IPS-18c (cell line): Measurements from ENCODE around the gene L1CAM.

Experiments used
- H3K4me3 ChIP-seq: 2 replicates; pipeline ENCODE4 v1.7.0; 2013; ENCODE audit warnings: low read depth, mild to moderate bottlenecking, low read length, moderate library complexity; ENCODE audit not compliant: insufficient read depth
- H3K9me3 ChIP-seq: one replicate; pipeline ENCODE4 v1.6.1; 2013; ENCODE audit warnings: mild to moderate bottlenecking, low read length, moderate library complexity; ENCODE audit not compliant: control insufficient read depth, insufficient read depth

The L1CAM gene

GRCh38 chrX:153884590-153884989 is 1.4 kb downstream of the L1CAM start:
- H3K9me3 ChIP-seq, result peaks cover 12% of the 10 kb centered on the region

GRCh38 chrX:153884136-153884535 is 1.8 kb downstream of the L1CAM start:
- H3K4me3 ChIP-seq, result peak overlapping the region; percentile 9; the same call in 1 of the 2 replicates
- H3K9me3 ChIP-seq, result peaks cover 10% of the 10 kb centered on the region

More at GRCh38 chrX:153884590-153884989, 1.4 kb downstream of the L1CAM start:
- no peak overlapping the region for H3K4me3 ChIP-seq

GRCh38 chrX:153883163-153883843 is 2.7 kb downstream of the L1CAM start:
- H3K4me3 ChIP-seq, result peak overlapping the region; percentile 20; the same call in 1 of the 2 replicates
- peaks cover 10% of the 10 kb centered on the region for H3K9me3 ChIP-seq

GRCh38 chrX:153882557-153882956 is 3.4 kb downstream of the L1CAM start:
- Histone ChIP-seq H3K9me3 (peaks cover 10% of the 10 kb centered on the region), H3K4me3 (no peak overlapping the region; the same call in 1 of the 2 replicates)

- no peak overlapping the region; the same call in 1 of the 2 replicates for H3K4me3 ChIP-seq
- peaks cover 10% of the 10 kb centered on the region for H3K9me3 ChIP-seq
Observed at GRCh38 chrX:153882086-153882498, 3.9 kb downstream of the L1CAM start.

GRCh38 chrX:153881281-153881680 is 4.7 kb downstream of the L1CAM start:
- H3K4me3 ChIP-seq, result no peak overlapping the region

GRCh38 chrX:153880440-153880815 is 5.5 kb downstream of the L1CAM start:
- H3K4me3 ChIP-seq, result no peak overlapping the region
- peaks cover 10% of the 10 kb centered on the region for H3K9me3 ChIP-seq

More at GRCh38 chrX:153881281-153881680, 4.7 kb downstream of the L1CAM start:
- peaks cover 10% of the 10 kb centered on the region for H3K9me3 ChIP-seq

- Histone ChIP-seq H3K9me3 (peaks cover 10% of the 10 kb centered on the region), H3K4me3 (no peak overlapping the region)
Observed at GRCh38 chrX:153879741-153880439, 6.1 kb downstream of the L1CAM start.

- H3K4me3 ChIP-seq, result peak overlapping the region; percentile 16; the same call in 1 of the 2 replicates
- peaks cover 10% of the 10 kb centered on the region for H3K9me3 ChIP-seq
Observed at GRCh38 chrX:153878969-153879653, 6.9 kb downstream of the L1CAM start.

- H3K4me3 ChIP-seq, result no peak overlapping the region
- H3K9me3 ChIP-seq, result peaks cover 7% of the 10 kb centered on the region
Observed at GRCh38 chrX:153878345-153878744, 7.6 kb downstream of the L1CAM start.

- Histone ChIP-seq H3K9me3 (peaks cover 5% of the 10 kb centered on the region), H3K4me3 (no peak overlapping the region)
Observed at GRCh38 chrX:153877571-153878261, 8.3 kb downstream of the L1CAM start.

- H3K4me3 ChIP-seq, result no peak overlapping the region
- H3K9me3 ChIP-seq, result peaks cover 4% of the 10 kb centered on the region
Observed at GRCh38 chrX:153876112-153876491, 9.9 kb downstream of the L1CAM start.

GRCh38 chrX:153875391-153876111 is 10.4 kb downstream of the L1CAM start:
- Histone ChIP-seq H3K4me3 (no peak overlapping the region; the same call in 1 of the 2 replicates), H3K9me3 (peaks cover 4% of the 10 kb centered on the region)

- Histone ChIP-seq H3K4me3 (no peak overlapping the region; the same call in 1 of the 2 replicates), H3K9me3 (peaks cover 4% of the 10 kb centered on the region)
Observed at GRCh38 chrX:153874366-153875125, 11.4 kb downstream of the L1CAM start.

- peaks cover 4% of the 10 kb centered on the region for H3K9me3 ChIP-seq
Observed at GRCh38 chrX:153874085-153874365, 11.9 kb downstream of the L1CAM start.

More at GRCh38 chrX:153874085-153874365, 11.9 kb downstream of the L1CAM start:
- no peak overlapping the region for H3K4me3 ChIP-seq
